ENCODE data around the gene FOXE3.
"Not testable (repeated sequence)": the region's sequence is repeated elsewhere in the genome, so short reads cannot be mapped to it uniquely, and the experiment has no call there.

FOXE3 gene

GRCh38 chr1:47449822-47450552 is 33.9 kb downstream of the FOXE3 start:
- DNase-seq (ENCODE audit: low read depth in 2 of 2), result no peak

GRCh38 chr1:47450606-47451005 is 34.5 kb downstream of the FOXE3 start:
- no peak for DNase-seq (ENCODE audit: low read depth in 2 of 2)

- no peak for DNase-seq (ENCODE audit: low read depth in 2 of 2)
Measured at GRCh38 chr1:47452426-47452825, 36.3 kb downstream of the FOXE3 start.

DNA sequence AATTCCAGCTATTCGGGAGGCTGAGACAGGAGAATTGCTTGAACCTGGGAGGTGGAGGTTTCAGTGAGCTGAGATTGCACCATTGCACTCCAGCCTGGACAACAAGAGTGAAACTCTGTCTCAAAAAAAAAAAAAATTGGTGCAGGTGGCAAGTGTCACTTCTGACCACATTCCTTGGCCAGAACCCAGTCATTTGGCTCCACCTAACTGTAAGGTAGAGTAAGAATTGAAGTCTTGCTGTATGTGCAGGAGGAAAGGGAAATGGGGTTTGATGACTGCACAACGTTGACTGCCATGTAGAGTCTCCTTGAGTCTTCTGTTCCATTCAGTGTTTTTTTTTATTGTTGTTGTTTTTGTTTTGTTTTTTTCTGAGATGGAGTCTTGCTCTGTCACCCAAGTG is 37.8 kb downstream of the FOXE3 start:
- not testable (repeated sequence) for DNase-seq (ENCODE audit: low read depth in 2 of 2)

DNA sequence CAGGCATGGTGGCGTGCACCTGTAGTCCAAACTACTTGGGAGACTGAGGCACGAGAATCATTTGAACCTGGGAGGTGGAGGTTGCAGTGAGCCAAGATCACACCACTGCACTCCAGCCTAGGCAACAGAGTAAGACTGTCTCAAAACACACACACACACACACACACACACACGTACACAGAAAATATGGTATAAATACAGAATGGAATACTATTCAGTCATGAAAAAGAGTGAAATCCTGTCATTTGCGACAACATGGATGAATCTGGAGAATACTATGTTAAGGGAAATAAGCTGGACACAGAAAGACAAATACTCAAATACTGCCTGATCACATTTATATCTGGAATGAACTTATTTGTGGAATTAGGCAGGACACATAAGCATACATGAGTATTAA is 40.2 kb downstream of the FOXE3 start:
- DNase-seq (ENCODE audit: low read depth in 2 of 2), result no peak

DNA sequence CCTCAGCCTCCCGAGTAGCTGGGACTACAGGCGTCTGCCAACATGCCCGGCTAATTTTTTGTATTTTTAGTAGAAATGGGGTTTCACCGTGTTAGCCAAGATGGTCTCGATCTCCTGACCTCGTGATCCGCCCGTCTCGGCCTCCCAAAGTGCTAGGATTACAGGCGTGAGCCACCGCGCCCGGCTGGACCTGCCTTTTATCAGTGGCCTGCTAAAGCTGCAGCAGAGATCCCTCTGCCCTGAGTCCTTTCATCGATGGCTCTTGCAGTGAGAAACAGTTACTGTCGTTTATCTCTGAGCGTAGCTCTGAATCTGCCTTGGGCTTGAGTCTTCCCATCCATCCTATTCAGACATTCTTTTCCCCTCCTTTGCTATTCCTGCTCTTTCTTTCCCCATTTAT is 41.5 kb downstream of the FOXE3 start:
- not testable (repeated sequence) for DNase-seq (ENCODE audit: low read depth in 2 of 2)

DNA sequence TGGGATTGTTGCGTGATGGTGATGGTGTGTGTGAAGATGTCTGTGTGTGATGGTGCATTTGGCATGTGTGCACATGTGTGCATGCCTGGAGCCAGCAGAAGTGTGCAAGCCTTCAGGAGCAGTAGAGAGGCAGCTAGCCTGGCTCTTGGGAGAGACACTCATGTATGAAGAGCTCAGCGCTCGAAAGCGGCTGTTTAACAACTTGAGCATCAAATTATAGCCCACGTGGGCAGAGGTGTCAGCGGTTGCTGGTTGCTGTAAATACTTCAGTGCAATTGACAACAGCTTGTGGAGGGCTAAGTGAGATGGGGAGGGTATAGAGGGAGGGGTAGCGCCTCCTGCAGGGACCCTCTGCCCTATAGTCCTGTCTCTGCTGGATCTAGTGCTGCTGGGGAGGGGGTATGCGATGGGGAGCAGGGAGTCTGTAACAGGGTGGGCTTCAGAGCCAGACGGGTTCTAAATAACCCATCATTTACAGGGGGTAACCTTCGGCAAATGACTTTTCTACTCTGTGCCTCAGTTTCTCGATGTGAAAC is 43.2 kb downstream of the FOXE3 start:
- DNase-seq (ENCODE audit: low read depth in 2 of 2), result no peak

GRCh38 chr1:47460040-47460439 is 44.0 kb downstream of the FOXE3 start:
- DNase-seq (ENCODE audit: low read depth in 2 of 2), result no peak

- DNase-seq (ENCODE audit: low read depth in 2 of 2), result no peak
Measured at GRCh38 chr1:47460456-47460855, 44.4 kb downstream of the FOXE3 start.

- DNase-seq (ENCODE audit: low read depth in 2 of 2), result no peak
Measured at GRCh38 chr1:47465605-47466004, 49.5 kb downstream of the FOXE3 start.

Measured in stimulated activated CD8-positive, alpha-beta memory T cell treated with anti-CD3 and anti-CD28 coated beads, Interleukin-15, amount 100 ng/mL, for 48 hours (primary cell).